ENCODE results near the gene PNISR. TPM values are rescaled to one million over a fixed set of nuclear protein-coding genes. Genes with fewer than 3 reads are reported as not detected.

The PNISR gene
- total RNA-seq, 2 donors from 2014 or later = 70.0 to 72.9 TPM

- intact Hi-C loops (cut with DNase I, micrococcal nuclease) = no loop called here
These were observed 8.9 kb downstream of the PNISR start for GRCh38 chr6:99416226-99416625.

GRCh38 chr6:99415446-99415845 lies 9.7 kb downstream of the PNISR start:
- intact Hi-C loops (cut with DNase I, micrococcal nuclease) = no loop called here

More at GRCh38 chr6:99416226-99416625, 8.9 kb downstream of the PNISR start:
- ATAC-seq (no peak), DNase-seq (no peak)

DNA sequence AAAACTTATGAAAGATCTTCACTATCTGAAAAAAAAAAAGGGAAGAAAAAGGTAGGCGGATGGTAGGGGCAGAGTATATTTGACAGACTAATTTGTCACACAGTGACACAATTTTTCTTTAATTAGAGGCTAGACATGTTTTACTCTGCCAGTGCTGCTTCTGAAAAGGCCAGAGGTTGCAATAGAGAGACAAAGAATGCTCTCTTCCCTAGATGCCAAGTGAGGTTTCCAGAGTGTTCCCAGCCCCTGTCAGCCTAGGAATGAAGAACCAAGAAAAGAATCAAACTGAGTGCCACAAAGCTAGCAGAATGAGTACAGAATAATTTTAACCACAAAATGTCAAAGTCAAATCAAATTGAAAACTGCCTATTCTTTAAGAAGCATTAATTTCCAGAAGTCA lies 13.0 kb downstream of the PNISR start:
- DNase-seq (no peak), ATAC-seq (no peak)
- intact Hi-C loops (cut with DNase I, micrococcal nuclease) = no loop called here

More at GRCh38 chr6:99415446-99415845, 9.7 kb downstream of the PNISR start:
- ATAC-seq (no peak), DNase-seq (no peak)

DNA sequence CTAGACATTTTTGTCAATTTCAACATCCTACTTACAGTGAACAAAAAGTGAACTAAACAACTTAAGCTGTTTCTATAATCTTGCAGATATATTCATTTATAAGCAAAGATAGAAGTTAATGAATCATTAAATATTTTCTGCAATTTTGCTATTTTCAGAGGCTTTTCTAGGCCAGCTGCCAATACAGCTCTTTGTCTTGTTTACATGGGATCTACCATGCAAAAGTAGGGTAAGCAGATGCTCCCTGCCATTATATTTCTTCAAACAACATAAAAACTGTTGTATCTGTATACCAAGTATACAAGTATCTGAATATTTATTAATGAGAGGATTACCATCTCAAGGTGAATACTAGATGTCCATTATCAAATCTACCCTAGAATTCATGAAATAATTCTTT lies 15.4 kb downstream of the PNISR start:
- ATAC-seq (no peak), DNase-seq (no peak)
- intact Hi-C loops (cut with DNase I, micrococcal nuclease) = no loop called here

GRCh38 chr6:99407076-99407475 lies 18.0 kb downstream of the PNISR start:
- DNase-seq (no peak), ATAC-seq (no peak)
- intact Hi-C loops (cut with DNase I, micrococcal nuclease) = no loop called here

- ATAC-seq (no peak), DNase-seq (no peak)
- intact Hi-C loops (cut with DNase I, micrococcal nuclease) = no loop called here
These were observed 22.7 kb downstream of the PNISR start for GRCh38 chr6:99402448-99402847.

DNA sequence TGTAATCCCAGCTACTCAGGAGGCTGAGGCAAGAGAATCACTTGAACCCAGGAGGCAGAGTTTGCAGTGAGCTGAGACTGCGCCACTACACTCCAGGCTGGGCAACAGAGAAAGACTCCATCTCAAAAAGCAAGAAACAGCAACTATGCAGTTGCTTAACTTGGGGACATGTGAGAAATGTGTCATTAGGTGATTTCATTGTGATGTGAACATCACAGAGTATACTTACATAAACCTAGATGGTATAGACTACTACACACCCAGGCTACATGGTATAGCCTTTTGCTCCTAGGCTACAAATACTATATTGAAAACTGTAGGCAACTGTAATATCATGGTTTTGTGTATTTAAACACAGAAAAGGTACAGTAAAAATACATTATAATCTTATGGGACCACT lies 27.8 kb downstream of the PNISR start:
- DNase-seq (no peak), ATAC-seq (no peak)
- intact Hi-C loops (cut with DNase I, micrococcal nuclease) = no loop called here

GRCh38 chr6:99393698-99394531 lies 31.2 kb downstream of the PNISR start, which contains the start of gene COQ3:
Gene COQ3 (minus strand): TSS chr6:99394195. CDS start chr6:99394179, 16 bp downstream.
- peak; percentile 49 to 76 for DNase-seq
- ATAC-seq = peak; percentile 82
- intact Hi-C loops (cut with DNase I, micrococcal nuclease) = no loop called here

- DNase-seq = no peak
- intact Hi-C loops (cut with DNase I, micrococcal nuclease) = no loop called here
- peak; percentile 3 for ATAC-seq
These were observed 31.8 kb downstream of the PNISR start for GRCh38 chr6:99393366-99393697.

DNA sequence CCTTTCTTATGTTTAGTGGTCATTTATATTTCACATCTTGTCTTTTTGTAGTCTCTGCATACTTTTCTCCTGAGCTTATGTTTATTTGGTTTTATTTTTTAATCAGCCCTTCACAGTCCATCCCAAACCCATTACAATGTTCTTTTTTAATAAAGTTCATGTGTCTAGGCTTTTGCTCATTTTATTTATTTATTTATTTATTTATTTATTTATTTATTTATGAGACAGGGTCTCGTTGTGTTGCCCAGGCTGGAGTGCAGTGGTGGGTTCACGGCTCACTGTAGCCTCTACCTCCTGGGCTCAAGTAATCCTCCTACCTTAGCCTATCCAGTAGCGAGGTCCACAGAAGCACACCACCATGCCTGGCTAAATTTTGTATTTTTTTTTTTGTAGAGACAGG lies 34.2 kb downstream of the PNISR start:
- DNase-seq (no peak), ATAC-seq (no peak)
- intact Hi-C loops (cut with DNase I, micrococcal nuclease) = no loop called here

DNA sequence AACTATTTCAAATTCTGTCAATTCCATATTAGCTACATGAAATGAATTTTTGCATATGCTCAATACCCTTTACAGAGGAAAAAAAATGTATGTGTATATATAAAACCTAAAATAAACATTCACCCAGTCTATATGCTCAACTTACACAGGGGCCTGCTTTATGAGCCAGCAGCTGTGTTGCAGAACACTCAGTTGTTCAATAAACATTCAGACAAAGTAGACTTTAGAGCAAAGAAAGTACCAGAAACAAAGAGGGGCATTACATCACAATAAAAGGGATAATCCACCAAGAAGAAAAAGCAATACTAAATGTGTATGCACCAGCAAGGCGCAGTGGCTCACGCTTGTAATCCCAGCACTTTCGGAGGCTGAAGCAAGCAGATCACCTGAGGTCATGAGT lies 40.6 kb downstream of the PNISR start:
- intact Hi-C loops (cut with DNase I, micrococcal nuclease) = no loop called here
- no peak for ATAC-seq
- no peak for DNase-seq

DNA sequence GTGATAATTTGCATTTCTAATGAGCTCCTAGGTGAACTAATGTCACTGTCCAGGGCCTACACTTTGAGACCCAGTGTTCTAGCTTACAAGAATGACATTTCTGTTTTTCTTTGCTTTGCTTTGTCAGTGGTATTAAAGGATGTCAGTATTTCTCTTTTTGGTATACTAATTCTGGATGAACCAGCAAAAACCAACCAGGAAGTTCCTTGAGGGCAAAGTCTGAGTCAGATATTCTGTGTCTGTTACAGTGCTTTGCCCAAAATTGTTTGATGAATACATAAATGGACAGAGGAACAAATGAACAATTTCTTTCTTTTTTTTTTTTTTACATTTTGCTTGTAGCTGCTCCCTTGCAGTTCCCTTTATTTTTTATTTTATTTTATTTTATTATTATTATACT lies 46.5 kb downstream of the PNISR start:
- intact Hi-C loops (cut with DNase I, micrococcal nuclease) = no loop called here
- DNase-seq (no peak), ATAC-seq (no peak)

DNA sequence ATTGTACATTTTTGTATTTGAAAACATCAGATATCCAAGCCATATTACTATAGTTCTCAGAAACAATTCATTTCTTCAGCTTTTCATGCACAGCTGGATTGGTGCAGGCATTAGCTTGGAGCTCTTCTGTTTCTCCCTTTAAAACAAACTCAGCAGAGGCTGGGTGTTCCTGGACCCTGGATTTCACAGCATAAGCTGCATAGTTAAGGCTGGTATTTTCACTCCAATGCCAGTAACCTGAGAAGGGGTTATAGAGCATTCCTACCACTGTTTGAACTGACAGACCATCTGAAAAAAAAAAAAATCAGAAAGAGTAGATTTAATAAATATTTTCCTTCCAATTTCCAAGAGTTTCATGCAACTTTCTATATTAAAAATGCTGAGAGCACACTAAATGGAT lies 55.6 kb downstream of the PNISR start:
- DNase-seq (no peak), ATAC-seq (no peak)
- intact Hi-C loops (cut with DNase I, micrococcal nuclease) = no loop called here

GRCh38 chr6:99366852-99367251 lies 58.3 kb downstream of the PNISR start:
- DNase-seq (no peak), ATAC-seq (no peak)
- intact Hi-C loops (cut with DNase I, micrococcal nuclease) = no loop called here

DNA sequence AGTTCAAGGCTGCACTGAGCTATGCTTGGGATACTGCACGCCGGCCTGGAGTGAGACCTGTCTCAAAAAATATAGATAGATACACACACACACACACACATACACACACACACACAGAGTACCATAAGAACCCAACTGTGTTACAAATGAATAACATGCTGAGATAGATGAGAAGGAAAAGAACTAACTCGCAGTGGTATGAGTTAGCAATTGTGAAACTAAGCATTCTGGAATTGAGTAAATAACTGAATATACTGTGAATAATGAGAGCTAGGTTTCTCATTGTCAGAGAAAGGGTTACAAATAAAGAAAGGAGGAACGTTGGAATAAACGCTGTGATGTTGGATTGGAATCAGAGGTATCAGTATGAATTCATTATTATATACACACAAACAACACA lies 61.1 kb downstream of the PNISR start:
- intact Hi-C loops (cut with DNase I, micrococcal nuclease) = no loop called here
- no peak for ATAC-seq
- no peak for DNase-seq

DNA sequence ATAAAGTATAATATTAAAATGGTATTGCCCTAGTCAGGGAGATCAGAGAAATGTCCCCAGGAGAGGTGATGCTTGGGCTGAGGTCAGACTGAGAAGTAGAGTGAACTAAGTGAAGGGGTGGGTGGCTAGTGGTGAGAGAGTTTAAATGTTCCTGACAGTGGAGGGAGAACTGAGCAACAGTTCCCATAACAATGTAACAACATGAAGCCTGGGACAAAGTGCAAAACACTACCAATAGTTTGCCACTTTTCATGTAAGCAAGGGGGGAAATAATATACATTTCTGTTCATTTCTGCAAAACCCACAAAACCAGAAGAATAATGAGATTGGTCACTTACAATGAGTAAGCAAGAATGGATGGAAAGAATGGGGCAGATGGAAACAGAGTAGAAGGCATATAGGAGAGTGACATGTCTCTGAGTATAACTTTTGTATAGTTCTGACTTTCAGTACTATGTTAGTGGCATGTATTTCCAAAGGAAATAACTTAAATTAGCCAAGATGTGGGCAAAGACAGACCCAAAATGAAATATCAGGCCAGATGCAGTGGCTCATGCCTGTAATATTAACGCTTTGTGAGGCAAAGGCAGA lies 62.3 kb downstream of the PNISR start:
- DNase-seq (no peak), ATAC-seq (no peak)
- intact Hi-C loops (cut with DNase I, micrococcal nuclease) = no loop called here

- intact Hi-C loops (cut with DNase I, micrococcal nuclease) = no loop called here
- ATAC-seq = no peak
These were observed 65.3 kb downstream of the PNISR start for GRCh38 chr6:99359800-99360199.

GRCh38 chr6:99356641-99357040 lies 68.5 kb downstream of the PNISR start:
- ATAC-seq = no peak
- no peak for DNase-seq
- intact Hi-C loops (cut with DNase I, micrococcal nuclease) = no loop called here

More at GRCh38 chr6:99359800-99360199, 65.3 kb downstream of the PNISR start:
- DNase-seq = no peak

GRCh38 chr6:99354983-99355382 lies 70.1 kb downstream of the PNISR start:
- intact Hi-C loops (cut with DNase I, micrococcal nuclease) = no loop called here
- DNase-seq = no peak
- no peak for ATAC-seq

DNA sequence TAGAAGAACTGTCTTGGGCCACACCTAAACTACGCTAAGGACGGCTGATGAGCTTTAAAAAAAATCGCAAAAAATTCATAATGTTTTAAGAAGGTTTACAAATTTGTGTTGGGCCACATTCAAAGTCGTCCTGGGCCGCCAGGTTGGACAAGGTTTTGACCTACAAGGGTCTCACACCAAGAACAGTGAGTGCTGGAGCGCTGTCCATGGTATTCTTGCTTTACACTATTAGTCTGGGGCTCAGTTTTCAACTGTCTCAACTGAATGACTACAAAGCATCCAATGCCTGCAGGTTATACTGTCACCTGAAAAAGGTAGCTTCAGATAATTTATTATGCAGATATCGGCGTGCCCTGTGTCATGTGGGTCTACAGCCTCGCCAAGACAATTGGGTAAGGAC lies 72.0 kb downstream of the PNISR start:
- intact Hi-C loops (cut with DNase I, micrococcal nuclease) = no loop called here
- DNase-seq = no peak
- no peak for ATAC-seq

- DNase-seq = no peak
- intact Hi-C loops (cut with DNase I, micrococcal nuclease) = no loop called here
- ATAC-seq = no peak
These were observed 74.5 kb downstream of the PNISR start for GRCh38 chr6:99350573-99350972.

Data from left colon (tissue), 2 donors.